Measurements from ENCODE around the gene ITSN1. TPM values are rescaled to one million over a fixed set of nuclear protein-coding genes. Genes with fewer than 3 reads are reported as not detected.
A peak's percentile ranks its signal among the peaks of the same experiment; 100 is the strongest.

Gene ITSN1
- total and polyA plus RNA-seq, 2 of the 13 experiments (the other 11 are each of a cell fraction or from before 2014, with no cell fraction given): 26.1 to 33.8 TPM

GRCh38 chr21:33687634-33688033, 45.3 kb downstream of the ITSN1 start (continued):
- TF ChIP-seq ARID5B (CRISPR knock-in tag; IDR thresholded peaks at IDR 0.05) (peak; percentile 96), NR2F6 (IDR thresholded peaks at IDR 0.05) (0 out of 2 replicates have a peak, but pooled peaks have one; percentile 29), NR2F6 (CRISPR knock-in tag; IDR thresholded peaks at IDR 0.05) (no peak; the same call in 1 of the 2 replicates), ZNF362 (CRISPR knock-in tag; IDR thresholded peaks at IDR 0.05; ENCODE audit: borderline replicate concordance) (no peak), ZNF317 (CRISPR knock-in tag; IDR thresholded peaks at IDR 0.05) (no peak), ZBED4 (CRISPR knock-in tag; IDR thresholded peaks at IDR 0.05; ENCODE audit: borderline replicate concordance) (no peak), PPARG (CRISPR knock-in tag; conservative IDR thresholded peaks at IDR 0.05) (peak; percentile 54; the same call in 1 of the 2 replicates), FOSL2 (CRISPR knock-in tag; IDR thresholded peaks at IDR 0.05) (peak; percentile 18; the same call in 1 of the 2 replicates), RXRB (CRISPR knock-in tag; IDR thresholded peaks at IDR 0.05; ENCODE audit: borderline replicate concordance) (peak; percentile 60), ZSCAN9 (CRISPR knock-in tag; IDR thresholded peaks at IDR 0.05; ENCODE audit: borderline replicate concordance) (peak; percentile 19; the same call in 1 of the 2 replicates), ZBTB39 (CRISPR knock-in tag; IDR thresholded peaks at IDR 0.05) (no peak), TCF7 (IDR thresholded peaks at IDR 0.05; ENCODE audit: low read depth) (peak; percentile 91), ZNF556 (CRISPR knock-in tag; IDR thresholded peaks at IDR 0.05; ENCODE audit: borderline replicate concordance) (no peak), THRA (CRISPR knock-in tag; IDR thresholded peaks at IDR 0.05; ENCODE audit: borderline replicate concordance) (no peak; the same call in 1 of the 2 replicates), TARDBP (CRISPR knock-in tag; IDR thresholded peaks at IDR 0.05) (no peak), KMT2B (CRISPR knock-in tag; IDR thresholded peaks at IDR 0.05) (0 out of 2 replicates have a peak, but pooled peaks have one; percentile 34)
